Measurements from ENCODE around the gene ANKS1A. TPM values are rescaled to one million over a fixed set of nuclear protein-coding genes. Genes with fewer than 3 reads are reported as not detected.

ANKS1A gene
- total RNA-seq, 2 donors from 2014 or later, result 34.9 to 36.4 TPM

DNA sequence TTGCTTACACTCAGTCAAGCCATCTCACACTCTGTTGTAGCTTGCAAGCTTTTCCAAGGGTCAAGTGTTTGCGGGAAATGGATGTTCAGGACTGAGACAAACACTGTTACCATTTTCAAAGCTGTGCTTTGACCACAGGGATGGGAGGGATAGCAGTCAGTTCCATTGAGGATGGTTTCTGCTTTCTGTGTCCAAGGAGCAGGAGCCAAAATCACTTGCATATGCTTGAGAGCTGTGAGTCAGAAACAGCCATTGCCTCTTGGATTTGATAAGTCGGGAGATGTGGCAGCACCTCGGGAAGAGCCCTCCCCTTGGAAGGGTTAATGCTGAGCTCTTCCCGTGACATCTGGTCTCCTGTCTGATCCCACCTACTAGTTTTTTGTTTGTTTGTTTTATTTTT is 166.8 kb downstream of the ANKS1A start:
- H3K9me3 Mint-ChIP-seq, result no peaks in the 10 kb centered on the region
- Histone ChIP-seq H3K9ac (ENCODE audit: extremely low read depth, low read length, poor library complexity, severe bottlenecking) (no peak overlapping the region), H3K4me3 (ENCODE audit: low read length) (no peak overlapping the region), H3K9me3 (ENCODE audit: control insufficient read depth, low read length) (no peaks in the 10 kb centered on the region), H3K27me3 (ENCODE audit: control insufficient read depth, insufficient read depth, low read length, poor library complexity, severe bottlenecking) (no peaks in the 10 kb centered on the region), H3K27ac (ENCODE audit: low read depth, low read length) (no peak overlapping the region), H3K4me1 (ENCODE audit: control insufficient read depth, insufficient read depth, low read length) (no peaks in the 10 kb centered on the region), H3K36me3 (ENCODE audit: control insufficient read depth, insufficient read depth, low read length) (peaks cover 33% of the 10 kb centered on the region)
- 95 to 96% methylated on average over 3 to 4 of the region's 4 CpGs for WGBS, 2 experiments (ENCODE audit: insufficient coverage in 1 of 2, insufficient read length in 1 of 2)
- H3K4me3 Mint-ChIP-seq, result no peak overlapping the region
- peaks cover 56% of the 10 kb centered on the region for H3K36me3 Mint-ChIP-seq (ENCODE audit: low read depth)
- TF ChIP-seq CTCF (conservative IDR thresholded peaks at IDR 0.05), result no peak
- H3K27me3 Mint-ChIP-seq (ENCODE audit: insufficient read depth), result no peaks in the 10 kb centered on the region
- H3K4me1 Mint-ChIP-seq, result no peaks in the 10 kb centered on the region
- DNase-seq, result no peak
- H3K27ac Mint-ChIP-seq, result no peak overlapping the region

GRCh38 chr6:35056952-35057351 is 167.9 kb downstream of the ANKS1A start:
- no peak for DNase-seq
- Histone ChIP-seq H3K4me3 (ENCODE audit: low read length) (no peak overlapping the region), H3K4me1 (ENCODE audit: control insufficient read depth, insufficient read depth, low read length) (no peaks in the 10 kb centered on the region), H3K27me3 (ENCODE audit: control insufficient read depth, insufficient read depth, low read length, poor library complexity, severe bottlenecking) (no peaks in the 10 kb centered on the region), H3K27ac (ENCODE audit: low read depth, low read length) (no peak overlapping the region), H3K9me3 (ENCODE audit: control insufficient read depth, low read length) (no peaks in the 10 kb centered on the region), H3K36me3 (ENCODE audit: control insufficient read depth, insufficient read depth, low read length) (peaks cover 25% of the 10 kb centered on the region), H3K9ac (ENCODE audit: extremely low read depth, low read length, poor library complexity, severe bottlenecking) (no peak overlapping the region)
- H3K9me3 Mint-ChIP-seq, result no peaks in the 10 kb centered on the region
- no peak overlapping the region for H3K4me3 Mint-ChIP-seq
- H3K27me3 Mint-ChIP-seq (ENCODE audit: insufficient read depth), result no peaks in the 10 kb centered on the region
- H3K27ac Mint-ChIP-seq, result peak overlapping the region; percentile 25
- peaks cover 53% of the 10 kb centered on the region for H3K36me3 Mint-ChIP-seq (ENCODE audit: low read depth)
- H3K4me1 Mint-ChIP-seq, result no peaks in the 10 kb centered on the region
- 96 to 97% methylated on average over 8 of the region's 8 CpGs for WGBS, 2 experiments (ENCODE audit: insufficient coverage in 1 of 2, insufficient read length in 1 of 2)
- TF ChIP-seq CTCF (conservative IDR thresholded peaks at IDR 0.05), result no peak

GRCh38 chr6:35057449-35058357 is 168.6 kb downstream of the ANKS1A start:
- no peak overlapping the region for H3K4me3 ChIP-seq (ENCODE audit: low read length)
- H3K36me3 ChIP-seq (ENCODE audit: control insufficient read depth, insufficient read depth, low read length), result peaks cover 31% of the 10 kb centered on the region
- no peaks in the 10 kb centered on the region for H3K4me1 ChIP-seq (ENCODE audit: control insufficient read depth, insufficient read depth, low read length)
- DNase-seq, result no peak
- Mint-ChIP-seq H3K9me3 (no peaks in the 10 kb centered on the region), H3K27ac (peak overlapping the region; percentile 72), H3K4me1 (no peaks in the 10 kb centered on the region), H3K36me3 (ENCODE audit: low read depth) (peaks cover 61% of the 10 kb centered on the region), H3K4me3 (no peak overlapping the region), H3K27me3 (ENCODE audit: insufficient read depth) (no peaks in the 10 kb centered on the region)
- H3K9ac ChIP-seq (ENCODE audit: extremely low read depth, low read length, poor library complexity, severe bottlenecking), result no peak overlapping the region
- 90 to 91% methylated on average over 9 to 17 of the region's 17 CpGs for WGBS, 2 experiments (ENCODE audit: insufficient coverage in 1 of 2, insufficient read length in 1 of 2)
- H3K27ac ChIP-seq (ENCODE audit: low read depth, low read length), result peak overlapping the region; percentile 92
- no peaks in the 10 kb centered on the region for H3K27me3 ChIP-seq (ENCODE audit: control insufficient read depth, insufficient read depth, low read length, poor library complexity, severe bottlenecking)
- no peaks in the 10 kb centered on the region for H3K9me3 ChIP-seq (ENCODE audit: control insufficient read depth, low read length)
- TF ChIP-seq CTCF (conservative IDR thresholded peaks at IDR 0.05), result no peak

Measured in endodermal cell (in vitro differentiated cells).